Keratinocyte (primary cell): ENCODE results near the gene WLS. TPM values are rescaled to one million over a fixed set of nuclear protein-coding genes. Genes with fewer than 3 reads are reported as not detected.

Experiments
- DNase-seq: peaks from one replicate; pipeline ENCODE4 v3.0.0-alpha.2; 2011; ENCODE audit warnings: low read depth, missing footprints, low spot score
- FAIRE-seq: peaks from 2 replicates; lab custom pipeline; 2011; peaks lifted over from hg19 to GRCh38; lab: Jason Lieb, UNC
- H2AFZ ChIP-seq: 2 replicates; pipeline ENCODE4 v1.6.0; 2012; ENCODE audit warnings: low read length, control low read depth, inconsistent platforms; ENCODE audit not compliant: control insufficient read depth
- H3K27ac ChIP-seq: 2 replicates; pipeline ENCODE4 v1.5.1; 2011; ENCODE audit warnings: low read length; ENCODE audit not compliant: control insufficient read depth, insufficient read depth
- H3K27me3 ChIP-seq: 3 replicates; pipeline ENCODE4 v1.6.0; 2011; ENCODE audit warnings: low read length; ENCODE audit not compliant: control insufficient read depth, insufficient read depth; ENCODE audit errors: extremely low read depth
- H3K36me3 ChIP-seq, 2 experiments: 2 replicates in 1 of 2; 3 replicates in 1 of 2; pipeline ENCODE4 v1.5.1; 2011; ENCODE audit warnings: low read length in 2 of 2, mild to moderate bottlenecking in 1 of 2; ENCODE audit not compliant: control insufficient read depth in 2 of 2, insufficient read depth in 2 of 2; ENCODE audit errors: extremely low read depth in 1 of 2
- H3K4me1 ChIP-seq: 3 replicates; pipeline ENCODE4 v1.5.1; 2011; ENCODE audit warnings: low read length; ENCODE audit not compliant: control insufficient read depth, insufficient read depth; ENCODE audit errors: extremely low read depth
- H3K4me2 ChIP-seq: 3 replicates; pipeline ENCODE4 v1.6.0; 2011; ENCODE audit warnings: low read depth, low read length; ENCODE audit not compliant: control insufficient read depth, insufficient read depth; ENCODE audit errors: extremely low read depth
- H3K4me3 ChIP-seq, 3 experiments: fragments of 200-600 bp in 1 of 3; sonication (generic) in 1 of 3; 2 replicates in 2 of 3; 3 replicates in 1 of 3; pipeline ENCODE4 v1.5.1; 2011 to 2016; ENCODE audit warnings: low read length in 3 of 3, mild to moderate bottlenecking in 3 of 3, control low read depth in 2 of 3, inconsistent platforms in 1 of 3, low read depth in 1 of 3, mixed read lengths in 1 of 3, mixed run types in 1 of 3, moderate library complexity in 1 of 3; ENCODE audit not compliant: control insufficient read depth in 2 of 3, insufficient read depth in 2 of 3; ENCODE audit errors: extremely low read depth in 1 of 3
- H3K79me2 ChIP-seq: 2 replicates; pipeline ENCODE4 v1.6.0; 2012; ENCODE audit warnings: low read length; ENCODE audit not compliant: control insufficient read depth, insufficient read depth
- H3K9ac ChIP-seq: 3 replicates; pipeline ENCODE4 v1.6.0; 2011; ENCODE audit warnings: low read length; ENCODE audit not compliant: control insufficient read depth, insufficient read depth; ENCODE audit errors: extremely low read depth
- H3K9me1 ChIP-seq: 3 replicates; pipeline ENCODE4 v1.6.0; 2011; ENCODE audit warnings: low read length; ENCODE audit not compliant: control insufficient read depth, insufficient read depth; ENCODE audit errors: extremely low read depth
- H3K9me3 ChIP-seq: 2 replicates; pipeline ENCODE4 v1.5.1; 2012; ENCODE audit warnings: low read depth, low read length; ENCODE audit not compliant: control insufficient read depth
- H4K20me1 ChIP-seq: 3 replicates; pipeline ENCODE4 v1.6.0; 2011; ENCODE audit warnings: low read length; ENCODE audit not compliant: control insufficient read depth, insufficient read depth; ENCODE audit errors: extremely low read depth
- CTCF ChIP-seq, 3 experiments: IDR thresholded peaks in 1 of 3; conservative IDR thresholded peaks in 1 of 3; optimal IDR thresholded peaks in 1 of 3; 2 replicates in 2 of 3; 3 replicates in 1 of 3; pipeline versions ENCODE3 to v1.5.1; 2011; ENCODE audit warnings: low read length in 3 of 3, mild to moderate bottlenecking in 3 of 3, moderate library complexity in 2 of 3, control low read depth in 1 of 3, inconsistent platforms in 1 of 3; ENCODE audit not compliant: insufficient read depth in 2 of 3; ENCODE audit errors: extremely low read depth in 1 of 3
- EZH2 ChIP-seq: IDR thresholded peaks from one replicate; pipeline ENCODE4 v1.6.1; 2012; ENCODE audit warnings: inconsistent platforms, mild to moderate bottlenecking, low read length, moderate library complexity
- dilution Hi-C: fragments of 300-500 bp; cut with MboI; formaldehyde crosslinking; loops from one replicate; pipeline ENCODE4 v1.7.0; 2020; ENCODE audit warnings: low sequenced_read_pairs; ENCODE audit not compliant: extremely low pct_ligation_motif_present
- polyA minus RNA-seq, 3 experiments: library from RNA; depleted of rRNA, polyadenylated mRNA; stranded (reverse); fragments of >200 nt; gene quantifications; 1 replicate in 1 of 3; 2 replicates in 1 of 3; 3 replicates in 1 of 3; pipeline ENCODE4 v1.2.3, GENCODE V29; 2011
- polyA plus RNA-seq, 5 experiments: library from polyadenylated mRNA; depleted of rRNA in 3 of 5; stranded (reverse) in 3 of 5; stranded (forward) in 1 of 5; unstranded in 1 of 5; fragments of >200 nt; gene quantifications; 1 replicate in 1 of 5; 2 replicates in 3 of 5; 3 replicates in 1 of 5; pipeline versions ENCODE4 v1.2.1 to v1.2.3, GENCODE V29; 2011 to 2012; ENCODE audit warnings: missing spikeins in 2 of 5, low read depth in 1 of 5, low replicate concordance in 1 of 5

The WLS gene
- 59.5 to 92.4 TPM (median 73.7 TPM) in 3 replicates for polyA plus RNA-seq
- polyA plus RNA-seq (2011; ENCODE audit: low read depth): 14.1 TPM
- 33.4 and 56.9 TPM in 2 replicates for polyA plus RNA-seq (2011; cell fraction: cytosol; rRNA removed)
- 101 and 111 TPM in 2 replicates for polyA plus RNA-seq (2011; cell fraction: nucleus; rRNA removed)
- polyA plus RNA-seq (2012; ENCODE audit: low replicate concordance): 34.8 and 57.5 TPM in 2 replicates
- polyA minus RNA-seq: 60.5 to 166 TPM (median 119 TPM) in 3 replicates
- polyA minus RNA-seq (2011; cell fraction: cytosol; rRNA and poly(A)+ RNA removed): 33.4 TPM
- 85.2 and 147 TPM in 2 replicates for polyA minus RNA-seq (2011; cell fraction: nucleus; rRNA and poly(A)+ RNA removed)

- dilution Hi-C loops: no loop called here
- DNase-seq: no peak
Observed at GRCh38 chr1:68232289-68233148, at the start of gene WLS. TSS of gene WLS (minus strand) at chr1:68232523. CDS start at chr1:68232299, 224 bp downstream.

DNA sequence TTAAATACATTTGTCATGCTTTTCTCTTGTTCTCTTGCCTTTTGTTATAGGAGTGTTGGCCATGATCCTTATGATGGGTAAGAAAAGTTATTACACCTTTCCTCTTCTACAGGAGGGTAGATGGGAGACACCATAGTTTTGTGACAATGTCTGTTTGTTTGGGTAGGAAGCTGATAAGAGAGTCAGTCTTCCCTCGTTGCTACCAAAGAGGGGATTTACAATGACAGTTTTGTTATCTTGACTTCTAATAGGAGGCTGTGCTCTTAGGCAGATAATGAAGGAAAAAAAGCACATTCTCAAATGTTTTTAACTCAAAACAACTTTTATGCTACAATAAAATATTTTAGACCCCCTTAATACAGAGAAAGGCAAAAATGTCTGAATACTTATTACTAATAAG lies 48.0 kb upstream of the WLS start:
- TF ChIP-seq CTCF (optimal IDR thresholded peaks at IDR 0.05 in 1 of 3, IDR thresholded peaks at IDR 0.05 in 1 of 3, conservative IDR thresholded peaks at IDR 0.05 in 1 of 3; ENCODE audit: extremely low read depth in 1 of 3, insufficient read depth in 2 of 3, low read length in 3 of 3): no peak
- no peak for TF ChIP-seq EZH2
- Histone ChIP-seq H3K4me3 (no peak overlapping the region), H3K27ac (no peak overlapping the region), H3K4me1 (no peaks in the 10 kb centered on the region), H3K27me3 (no peaks in the 10 kb centered on the region), H3K36me3 (no peaks in the 10 kb centered on the region), H3K9ac (no peak overlapping the region), H3K4me2 (no peak overlapping the region), H4K20me1 (no peaks in the 10 kb centered on the region), H2AFZ (no peak overlapping the region), H3K9me1 (no peaks in the 10 kb centered on the region), H3K9me3 (no peaks in the 10 kb centered on the region), H3K79me2 (no peaks in the 10 kb centered on the region)
- DNase-seq: no peak
- FAIRE-seq: no peak
- dilution Hi-C loops: no loop called here

More at GRCh38 chr1:68232289-68233148, at the start of gene WLS:
- Histone ChIP-seq H4K20me1 (no peaks in the 10 kb centered on the region), H2AFZ (peak within 1 kb of the TSS; percentile 81), H3K27ac (peak within 1 kb of the TSS; percentile 81), H3K4me3 (peak within 1 kb of the TSS; percentile 52 to 94 (median 86)), H3K9me1 (no peaks in the 10 kb centered on the region), H3K9me3 (no peaks in the 10 kb centered on the region), H3K27me3 (no peaks in the 10 kb centered on the region), H3K36me3 (no peaks in the 10 kb centered on the region), H3K4me2 (peak within 1 kb of the TSS; percentile 95), H3K4me1 (peaks cover 26% of the 10 kb centered on the region), H3K9ac (peak within 1 kb of the TSS; percentile 87), H3K79me2 (peaks cover 38% of the 10 kb centered on the region)
- peak; percentile 26 for FAIRE-seq
- TF ChIP-seq CTCF (optimal IDR thresholded peaks at IDR 0.05 in 1 of 3, IDR thresholded peaks at IDR 0.05 in 1 of 3, conservative IDR thresholded peaks at IDR 0.05 in 1 of 3; ENCODE audit: extremely low read depth in 1 of 3, insufficient read depth in 2 of 3, low read length in 3 of 3) (peak in 2 of 3 experiments; percentile 11 to 13), EZH2 (no peak)
